Measurements from ENCODE around the gene EXOC6B. TPM values are rescaled to one million over a fixed set of nuclear protein-coding genes. Genes with fewer than 3 reads are reported as not detected.

Gene EXOC6B
- total and polyA plus RNA-seq, 2 donors from 2014 or later, result 5.9 to 31.3 TPM

DNA sequence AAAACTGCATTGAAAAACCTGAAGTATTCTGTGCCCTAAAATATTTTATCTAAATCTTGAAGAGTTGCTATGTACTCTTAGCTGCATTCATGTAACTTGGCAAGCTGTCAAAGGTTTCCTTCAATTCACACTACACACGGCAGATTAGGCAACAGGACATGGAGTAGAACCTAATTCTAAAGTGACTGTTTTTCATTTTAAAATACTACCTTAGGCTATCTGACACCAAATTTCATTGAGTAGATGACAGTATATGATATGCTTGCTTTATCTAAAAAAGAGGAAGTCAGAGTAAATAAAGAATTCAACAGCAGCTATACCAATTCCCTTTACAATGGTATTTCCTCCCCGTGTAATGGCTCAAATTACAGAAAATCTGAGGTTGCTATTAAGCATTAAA is 45.4 kb downstream of the EXOC6B start:
- Histone ChIP-seq H3K9ac (ENCODE audit: low read length in 3 of 3) (no peak overlapping the region), H3K4me3 (ENCODE audit: low read length in 3 of 3) (no peak overlapping the region), H3K36me3 (ENCODE audit: control insufficient read depth in 2 of 3, insufficient read depth in 3 of 3, low read length in 3 of 3) (no peaks in the 10 kb centered on the region), H3K27me3 (ENCODE audit: control insufficient read depth, insufficient read depth, low read length) (no peaks in the 10 kb centered on the region), H3K9me3 (ENCODE audit: control insufficient read depth in 2 of 3, insufficient read depth in 1 of 3, low read length in 3 of 3) (peaks cover 0 to 4% (median 0%) of the 10 kb centered on the region in 3 donors), H3K27ac (ENCODE audit: low read depth in 2 of 2, low read length in 2 of 2) (no peak overlapping the region), H3K4me1 (ENCODE audit: control insufficient read depth in 2 of 3, insufficient read depth in 2 of 3, low read depth in 1 of 3, low read length in 3 of 3) (no peaks in the 10 kb centered on the region)
- intact Hi-C loops (cut with DNase I), result no loop called here
- DNase-seq, result peak in 2 of 5 donors; percentile 29 to 48
- FAIRE-seq, result peak; percentile 33
- TF ChIP-seq, protein P1, sequence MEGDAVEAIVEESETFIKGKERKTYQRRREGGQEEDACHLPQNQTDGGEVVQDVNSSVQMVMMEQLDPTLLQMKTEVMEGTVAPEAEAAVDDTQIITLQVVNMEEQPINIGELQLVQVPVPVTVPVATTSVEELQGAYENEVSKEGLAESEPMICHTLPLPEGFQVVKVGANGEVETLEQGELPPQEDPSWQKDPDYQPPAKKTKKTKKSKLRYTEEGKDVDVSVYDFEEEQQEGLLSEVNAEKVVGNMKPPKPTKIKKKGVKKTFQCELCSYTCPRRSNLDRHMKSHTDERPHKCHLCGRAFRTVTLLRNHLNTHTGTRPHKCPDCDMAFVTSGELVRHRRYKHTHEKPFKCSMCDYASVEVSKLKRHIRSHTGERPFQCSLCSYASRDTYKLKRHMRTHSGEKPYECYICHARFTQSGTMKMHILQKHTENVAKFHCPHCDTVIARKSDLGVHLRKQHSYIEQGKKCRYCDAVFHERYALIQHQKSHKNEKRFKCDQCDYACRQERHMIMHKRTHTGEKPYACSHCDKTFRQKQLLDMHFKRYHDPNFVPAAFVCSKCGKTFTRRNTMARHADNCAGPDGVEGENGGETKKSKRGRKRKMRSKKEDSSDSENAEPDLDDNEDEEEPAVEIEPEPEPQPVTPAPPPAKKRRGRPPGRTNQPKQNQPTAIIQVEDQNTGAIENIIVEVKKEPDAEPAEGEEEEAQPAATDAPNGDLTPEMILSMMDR (IDR thresholded peaks at IDR 0.05; ENCODE audit: borderline replicate concordance, extremely low read depth, insufficient read depth), result no peak

DNA sequence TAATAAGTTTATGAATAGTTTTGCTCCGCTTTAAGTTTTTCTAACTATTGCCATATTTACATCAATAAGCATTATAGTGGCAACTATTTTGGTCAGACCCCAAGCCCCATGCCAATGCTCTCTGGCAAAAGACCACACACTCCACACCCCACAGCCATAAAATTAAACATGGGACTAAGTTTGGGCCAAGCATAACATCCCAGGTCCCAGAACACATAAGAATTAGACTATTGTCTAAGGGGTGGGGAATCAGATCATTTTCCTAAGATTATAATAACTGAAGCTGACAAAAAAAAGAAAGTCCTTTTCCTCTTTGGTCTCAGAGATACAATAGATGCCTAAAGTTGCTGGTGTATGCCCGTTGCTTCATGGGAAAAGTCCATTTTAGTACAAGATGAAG is 46.3 kb downstream of the EXOC6B start:
- H3K27ac ChIP-seq (ENCODE audit: low read depth in 2 of 2, low read length in 2 of 2), result no peak overlapping the region
- peaks cover 0 to 4% (median 0%) of the 10 kb centered on the region in 3 donors for H3K9me3 ChIP-seq (ENCODE audit: control insufficient read depth in 2 of 3, insufficient read depth in 1 of 3, low read length in 3 of 3)
- no peak for DNase-seq
- H3K4me1 ChIP-seq (ENCODE audit: control insufficient read depth in 2 of 3, insufficient read depth in 2 of 3, low read depth in 1 of 3, low read length in 3 of 3), result no peaks in the 10 kb centered on the region
- H3K4me3 ChIP-seq (ENCODE audit: low read length in 3 of 3), result no peak overlapping the region
- no peaks in the 10 kb centered on the region for H3K36me3 ChIP-seq (ENCODE audit: control insufficient read depth in 2 of 3, insufficient read depth in 3 of 3, low read length in 3 of 3)
- TF ChIP-seq, protein P1 (IDR thresholded peaks at IDR 0.05; ENCODE audit: borderline replicate concordance, extremely low read depth, insufficient read depth), result no peak
- intact Hi-C loops (cut with DNase I), result no loop called here
- H3K9ac ChIP-seq (ENCODE audit: low read length in 3 of 3), result no peak overlapping the region
- FAIRE-seq, result no peak
- H3K27me3 ChIP-seq (ENCODE audit: control insufficient read depth, insufficient read depth, low read length), result no peaks in the 10 kb centered on the region

DNA sequence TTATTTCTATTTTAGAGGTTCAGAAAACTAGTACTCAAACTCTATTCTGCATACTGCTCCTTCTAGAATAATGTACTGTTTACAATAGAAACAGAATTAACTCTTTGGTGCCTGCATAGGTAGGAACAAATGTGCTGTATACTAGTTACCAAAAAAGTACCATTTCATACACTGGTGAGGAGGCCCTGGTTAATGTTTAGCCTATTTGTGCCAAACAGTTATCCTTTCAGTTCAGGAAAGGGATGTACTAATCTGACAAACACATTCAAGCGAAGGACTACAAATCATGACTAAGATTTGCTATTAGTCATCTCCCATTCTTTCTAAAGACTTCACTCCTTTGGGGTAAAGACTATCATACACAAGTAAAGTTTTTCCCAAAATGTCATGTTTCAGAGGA is 47.4 kb downstream of the EXOC6B start:
- H3K27me3 ChIP-seq (ENCODE audit: control insufficient read depth, insufficient read depth, low read length), result no peaks in the 10 kb centered on the region
- FAIRE-seq, result no peak

More for the DNA sequence above, 47.4 kb downstream of the EXOC6B start:
- Histone ChIP-seq H3K9me3 (ENCODE audit: control insufficient read depth in 2 of 3, insufficient read depth in 1 of 3, low read length in 3 of 3) (peaks cover 0 to 4% (median 0%) of the 10 kb centered on the region in 3 donors), H3K36me3 (ENCODE audit: control insufficient read depth in 2 of 3, insufficient read depth in 3 of 3, low read length in 3 of 3) (no peaks in the 10 kb centered on the region), H3K27ac (ENCODE audit: low read depth in 2 of 2, low read length in 2 of 2) (no peak overlapping the region), H3K9ac (ENCODE audit: low read length in 3 of 3) (no peak overlapping the region), H3K4me1 (ENCODE audit: control insufficient read depth in 2 of 3, insufficient read depth in 2 of 3, low read depth in 1 of 3, low read length in 3 of 3) (no peaks in the 10 kb centered on the region), H3K4me3 (ENCODE audit: low read length in 3 of 3) (no peak overlapping the region)
- no peak for DNase-seq
- intact Hi-C loops (cut with DNase I), result no loop called here
- TF ChIP-seq, protein P1 (IDR thresholded peaks at IDR 0.05; ENCODE audit: borderline replicate concordance, extremely low read depth, insufficient read depth), result no peak
